Neural cell (in vitro differentiated cells): Measurements from ENCODE around the gene SORCS1.

Experiments used
- EZH2 ChIP-seq: fragments of 200-600, 300-800 bp; shearing (Covaris generic), sonication (generic); IDR thresholded peaks from 2 replicates; pipeline ENCODE4 v1.6.1; 2014; ENCODE audit warnings: antibody characterized with exemption, low read length, borderline replicate concordance, mild to moderate bottlenecking; ENCODE audit not compliant: insufficient read depth, poor library complexity, severe bottlenecking
- SMC3 ChIP-seq: fragments of 450-650 bp; conservative IDR thresholded peaks from 2 replicates; pipeline ENCODE4 v1.6.1; 2014; ENCODE audit warnings: antibody characterized with exemption, mild to moderate bottlenecking, moderate library complexity; ENCODE audit not compliant: poor library complexity
- TF ChIP-seq, protein P1 (sequence below): fragments of 450-650 bp; IDR thresholded peaks from 2 replicates; pipeline ENCODE4 v1.5.1; 2014; ENCODE audit warnings: antibody characterized with exemption, mild to moderate bottlenecking, moderate library complexity; ENCODE audit not compliant: poor library complexity, severe bottlenecking

DNA sequence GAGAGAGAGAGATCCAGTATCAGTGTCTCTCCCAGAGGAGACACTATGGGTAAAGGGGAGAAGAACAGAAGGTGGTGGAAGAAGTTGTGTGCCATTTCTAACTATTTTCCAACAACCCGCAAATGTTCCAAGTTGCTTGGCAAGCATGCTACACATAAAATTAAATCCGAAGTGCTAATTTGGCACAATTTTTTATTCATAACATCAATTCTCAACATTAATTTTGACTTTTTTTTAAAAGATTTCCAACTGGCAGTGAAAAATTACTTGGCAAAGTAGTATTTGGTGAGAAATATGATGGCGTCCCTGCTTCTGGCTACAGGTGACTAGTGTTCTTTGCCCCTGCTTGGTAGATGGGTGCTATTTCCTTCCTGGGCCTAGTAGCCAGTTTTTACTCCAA is 622.0 kb downstream of the SORCS1 start:
- TF ChIP-seq, protein P1, sequence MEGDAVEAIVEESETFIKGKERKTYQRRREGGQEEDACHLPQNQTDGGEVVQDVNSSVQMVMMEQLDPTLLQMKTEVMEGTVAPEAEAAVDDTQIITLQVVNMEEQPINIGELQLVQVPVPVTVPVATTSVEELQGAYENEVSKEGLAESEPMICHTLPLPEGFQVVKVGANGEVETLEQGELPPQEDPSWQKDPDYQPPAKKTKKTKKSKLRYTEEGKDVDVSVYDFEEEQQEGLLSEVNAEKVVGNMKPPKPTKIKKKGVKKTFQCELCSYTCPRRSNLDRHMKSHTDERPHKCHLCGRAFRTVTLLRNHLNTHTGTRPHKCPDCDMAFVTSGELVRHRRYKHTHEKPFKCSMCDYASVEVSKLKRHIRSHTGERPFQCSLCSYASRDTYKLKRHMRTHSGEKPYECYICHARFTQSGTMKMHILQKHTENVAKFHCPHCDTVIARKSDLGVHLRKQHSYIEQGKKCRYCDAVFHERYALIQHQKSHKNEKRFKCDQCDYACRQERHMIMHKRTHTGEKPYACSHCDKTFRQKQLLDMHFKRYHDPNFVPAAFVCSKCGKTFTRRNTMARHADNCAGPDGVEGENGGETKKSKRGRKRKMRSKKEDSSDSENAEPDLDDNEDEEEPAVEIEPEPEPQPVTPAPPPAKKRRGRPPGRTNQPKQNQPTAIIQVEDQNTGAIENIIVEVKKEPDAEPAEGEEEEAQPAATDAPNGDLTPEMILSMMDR = no peak
- TF ChIP-seq SMC3 = no peak
- TF ChIP-seq EZH2 = no peak
